ENCODE measurements around the gene ZNF135. TPM values are rescaled to one million over a fixed set of nuclear protein-coding genes. Genes with fewer than 3 reads are reported as not detected.
A peak's percentile ranks its signal among the peaks of the same experiment; 100 is the strongest.

ZNF135 gene
- total and polyA plus RNA-seq, 2 donors from 2014 or later, result 5.6 to 9.7 TPM

DNA sequence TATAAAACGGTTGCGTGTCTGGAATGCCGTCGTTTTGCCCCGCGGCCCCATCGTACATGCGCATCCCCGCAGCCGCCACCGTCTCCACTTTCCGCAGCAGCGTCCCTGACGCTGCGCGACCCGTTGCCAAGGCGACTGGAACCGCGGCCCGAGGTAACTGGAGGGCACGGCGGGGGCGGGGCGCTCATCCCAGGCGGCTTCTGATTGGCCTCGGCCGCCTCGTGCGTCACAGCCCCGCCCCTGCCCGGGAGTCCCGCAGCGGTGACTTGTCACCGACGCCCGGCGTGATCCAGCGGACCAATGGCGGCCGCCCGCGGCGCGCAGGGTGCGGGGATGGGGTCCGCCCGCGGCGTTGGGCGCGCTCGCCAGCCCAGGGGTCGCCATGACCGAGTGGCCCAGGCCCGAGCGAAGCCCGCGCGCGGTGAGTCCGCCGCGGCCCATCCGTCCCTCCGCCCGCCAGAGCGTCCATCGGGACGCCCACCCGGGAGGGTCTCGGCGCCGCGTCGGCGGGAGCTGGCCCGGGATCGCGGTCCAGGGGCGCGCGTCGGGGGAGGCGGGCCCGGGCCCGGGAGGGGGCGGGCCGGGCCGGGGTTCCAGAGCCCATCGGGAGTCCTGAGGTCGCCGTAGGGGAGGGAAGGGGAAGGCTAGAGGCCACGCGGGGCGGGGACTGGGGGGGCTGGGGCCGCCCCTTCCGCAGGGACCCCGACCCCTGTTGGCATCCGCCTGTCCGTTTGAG lies 25.2 kb upstream of the ZNF135 start, which contains the start of gene ZSCAN1:
Gene ZSCAN1 (plus strand): TSS at position 285 of the 736 bp plus-strand sequence. CDS start 3,812 bp downstream, outside the sequence.
- no peak within 1 kb of the TSS for H3K9ac ChIP-seq (ENCODE audit: low read length in 3 of 3)
- no peak for FAIRE-seq
- H3K4me1 ChIP-seq (ENCODE audit: control insufficient read depth in 2 of 3, insufficient read depth in 2 of 3, low read depth in 1 of 3, low read length in 3 of 3), result no peaks in the 10 kb centered on the region
- no peaks in the 10 kb centered on the region for H3K36me3 ChIP-seq (ENCODE audit: control insufficient read depth in 2 of 3, insufficient read depth in 3 of 3, low read length in 3 of 3)
- peaks cover 0 to 4% (median 0%) of the 10 kb centered on the region in 3 donors for H3K9me3 ChIP-seq (ENCODE audit: control insufficient read depth in 2 of 3, insufficient read depth in 1 of 3, low read length in 3 of 3)
- TF ChIP-seq, protein P1, sequence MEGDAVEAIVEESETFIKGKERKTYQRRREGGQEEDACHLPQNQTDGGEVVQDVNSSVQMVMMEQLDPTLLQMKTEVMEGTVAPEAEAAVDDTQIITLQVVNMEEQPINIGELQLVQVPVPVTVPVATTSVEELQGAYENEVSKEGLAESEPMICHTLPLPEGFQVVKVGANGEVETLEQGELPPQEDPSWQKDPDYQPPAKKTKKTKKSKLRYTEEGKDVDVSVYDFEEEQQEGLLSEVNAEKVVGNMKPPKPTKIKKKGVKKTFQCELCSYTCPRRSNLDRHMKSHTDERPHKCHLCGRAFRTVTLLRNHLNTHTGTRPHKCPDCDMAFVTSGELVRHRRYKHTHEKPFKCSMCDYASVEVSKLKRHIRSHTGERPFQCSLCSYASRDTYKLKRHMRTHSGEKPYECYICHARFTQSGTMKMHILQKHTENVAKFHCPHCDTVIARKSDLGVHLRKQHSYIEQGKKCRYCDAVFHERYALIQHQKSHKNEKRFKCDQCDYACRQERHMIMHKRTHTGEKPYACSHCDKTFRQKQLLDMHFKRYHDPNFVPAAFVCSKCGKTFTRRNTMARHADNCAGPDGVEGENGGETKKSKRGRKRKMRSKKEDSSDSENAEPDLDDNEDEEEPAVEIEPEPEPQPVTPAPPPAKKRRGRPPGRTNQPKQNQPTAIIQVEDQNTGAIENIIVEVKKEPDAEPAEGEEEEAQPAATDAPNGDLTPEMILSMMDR (IDR thresholded peaks at IDR 0.05; ENCODE audit: borderline replicate concordance, extremely low read depth, insufficient read depth), result no peak
- no peaks in the 10 kb centered on the region for H3K27me3 ChIP-seq (ENCODE audit: control insufficient read depth, insufficient read depth, low read length)
- no peak within 1 kb of the TSS for H3K27ac ChIP-seq (ENCODE audit: low read depth in 2 of 2, low read length in 2 of 2)
- H3K4me3 ChIP-seq (ENCODE audit: low read length in 3 of 3), result peak within 1 kb of the TSS in 2 of 3 donors; percentile 36 to 37
- peak; percentile 97 to 99 (median 98) for DNase-seq
- intact Hi-C loops (cut with DNase I), result no loop called here

DNA sequence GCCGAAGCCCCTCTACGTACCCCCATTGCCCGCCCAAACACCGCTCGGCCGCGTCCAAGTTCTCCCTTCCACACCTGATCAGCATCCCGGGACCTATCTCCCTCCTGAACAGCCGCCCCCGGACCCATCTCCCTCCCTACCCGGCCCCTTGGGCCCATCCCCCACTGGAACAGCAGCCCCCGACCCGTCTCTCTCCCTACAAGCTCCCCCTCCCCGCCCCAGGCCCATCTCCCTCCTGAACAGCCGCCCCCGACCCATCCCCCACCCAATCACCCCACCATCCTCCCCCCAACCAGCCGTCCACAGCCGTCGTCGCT lies 24.6 kb upstream of the ZNF135 start:
- no peak for FAIRE-seq
- H3K9ac ChIP-seq (ENCODE audit: low read length in 3 of 3), result no peak overlapping the region

DNA sequence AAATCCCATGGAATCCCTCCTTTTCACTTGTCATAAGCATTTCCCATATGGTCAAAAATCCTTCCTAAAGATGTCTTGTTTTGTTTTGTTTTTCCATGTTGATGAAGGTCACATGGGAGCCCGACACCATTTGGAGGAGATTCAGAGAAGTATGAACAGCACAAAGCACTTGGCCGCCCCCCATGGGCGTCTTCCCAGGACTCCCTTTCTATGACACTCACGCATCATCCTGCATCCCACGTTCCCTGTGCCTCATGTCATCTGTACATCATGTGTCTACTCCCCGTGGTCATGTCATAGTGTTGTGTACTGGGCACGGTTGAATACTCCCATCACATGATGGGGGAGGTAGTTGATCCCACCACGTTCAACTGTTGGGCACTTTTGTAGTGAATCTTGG lies 23.2 kb upstream of the ZNF135 start:
- FAIRE-seq, result no peak
- TF ChIP-seq, protein P1 (IDR thresholded peaks at IDR 0.05; ENCODE audit: borderline replicate concordance, extremely low read depth, insufficient read depth), result no peak
- H3K9me3 ChIP-seq (ENCODE audit: control insufficient read depth in 2 of 3, insufficient read depth in 1 of 3, low read length in 3 of 3), result peaks cover 0 to 4% (median 0%) of the 10 kb centered on the region in 3 donors

More for the DNA sequence above, 24.6 kb upstream of the ZNF135 start:
- peaks cover 0 to 4% (median 0%) of the 10 kb centered on the region in 3 donors for H3K9me3 ChIP-seq (ENCODE audit: control insufficient read depth in 2 of 3, insufficient read depth in 1 of 3, low read length in 3 of 3)
- peak overlapping the region in 1 of 3 donors; percentile 26 for H3K4me3 ChIP-seq (ENCODE audit: low read length in 3 of 3)
- TF ChIP-seq, protein P1 (IDR thresholded peaks at IDR 0.05; ENCODE audit: borderline replicate concordance, extremely low read depth, insufficient read depth), result no peak
- intact Hi-C loops (cut with DNase I), result no loop called here
- no peaks in the 10 kb centered on the region for H3K27me3 ChIP-seq (ENCODE audit: control insufficient read depth, insufficient read depth, low read length)
- no peaks in the 10 kb centered on the region for H3K4me1 ChIP-seq (ENCODE audit: control insufficient read depth in 2 of 3, insufficient read depth in 2 of 3, low read depth in 1 of 3, low read length in 3 of 3)
- H3K36me3 ChIP-seq (ENCODE audit: control insufficient read depth in 2 of 3, insufficient read depth in 3 of 3, low read length in 3 of 3), result no peaks in the 10 kb centered on the region
- DNase-seq, result peak in 4 of 5 donors; percentile 25 to 84 (median 38)
- H3K27ac ChIP-seq (ENCODE audit: low read depth in 2 of 2, low read length in 2 of 2), result no peak overlapping the region

More for the DNA sequence above, 23.2 kb upstream of the ZNF135 start:
- Histone ChIP-seq H3K27me3 (ENCODE audit: control insufficient read depth, insufficient read depth, low read length) (no peaks in the 10 kb centered on the region), H3K4me3 (ENCODE audit: low read length in 3 of 3) (no peak overlapping the region), H3K27ac (ENCODE audit: low read depth in 2 of 2, low read length in 2 of 2) (no peak overlapping the region), H3K4me1 (ENCODE audit: control insufficient read depth in 2 of 3, insufficient read depth in 2 of 3, low read depth in 1 of 3, low read length in 3 of 3) (no peaks in the 10 kb centered on the region), H3K9ac (ENCODE audit: low read length in 3 of 3) (no peak overlapping the region), H3K36me3 (ENCODE audit: control insufficient read depth in 2 of 3, insufficient read depth in 3 of 3, low read length in 3 of 3) (no peaks in the 10 kb centered on the region)
- DNase-seq, result no peak
- intact Hi-C loops (cut with DNase I), result no loop called here

All from kidney (tissue), 14 donors.